Sigmoid colon (tissue), 7 donors: ENCODE measurements around the gene ARNT2. TPM values are rescaled to one million over a fixed set of nuclear protein-coding genes. Genes with fewer than 3 reads are reported as not detected.

ENCODE experiments used
- DNase-seq: peaks from one replicate; pipeline ENCODE4 v3.0.0-alpha.2; 2019
- H3K27ac ChIP-seq, 4 donors: fragments of 200-600 bp; sonication (generic); one replicate each; pipeline ENCODE4 v1.5.1; 2016 to 2019; ENCODE audit warnings: mild to moderate bottlenecking in 1 of 4
- H3K27me3 ChIP-seq, 3 donors: fragments of 200-600 bp; sonication (generic); one replicate each; pipeline ENCODE4 v1.5.1; 2019; ENCODE audit warnings: mild to moderate bottlenecking in 1 of 3
- H3K36me3 ChIP-seq, 4 donors: fragments of 200-600 bp; sonication (generic); one replicate each; pipeline ENCODE4 v1.5.1; 2016 to 2019
- H3K4me1 ChIP-seq, 4 donors: fragments of 200-600 bp; sonication (generic); one replicate each; pipeline ENCODE4 v1.5.1; 2017 to 2019
- H3K4me3 ChIP-seq, 4 donors: fragments of 200-600 bp; sonication (generic); one replicate each; pipeline ENCODE4 v1.5.1; 2017 to 2019; ENCODE audit warnings: mild to moderate bottlenecking in 2 of 4, moderate library complexity in 1 of 4
- H3K9me3 ChIP-seq, 4 donors: fragments of 200-600 bp in 3 of 4; sonication (generic) in 3 of 4; one replicate each; pipeline versions ENCODE4 v1.5.1 to v1.6.1; 2013 to 2019
- CTCF ChIP-seq, 4 experiments: fragments of 450-650 bp in 3 of 4; fragments of 200-600 bp in 1 of 4; IDR thresholded peaks; one replicate each; pipeline ENCODE4 v1.5.1; 2016 to 2019; ENCODE audit warnings: antibody characterized with exemption in 4 of 4, mild to moderate bottlenecking in 3 of 4, moderate library complexity in 2 of 4
- EP300 ChIP-seq, 4 donors: sonication (generic); formaldehyde crosslinking; IDR thresholded peaks; one replicate each; pipeline ENCODE4 v1.6.1; 2017; ENCODE audit warnings: antibody characterized with exemption in 4 of 4
- POLR2A ChIP-seq, 2 donors: fragments of 450-650 bp; IDR thresholded peaks; one replicate each; pipeline ENCODE4 v1.6.1; 2016; ENCODE audit warnings: antibody characterized with exemption in 2 of 2, mild to moderate bottlenecking in 2 of 2, moderate library complexity in 2 of 2
- POLR2AphosphoS5 ChIP-seq, 4 donors: sonication (generic); formaldehyde crosslinking; IDR thresholded peaks; one replicate each; pipeline ENCODE4 v1.6.1; 2017; ENCODE audit warnings: antibody characterized with exemption in 4 of 4
- WGBS, 2 donors: extraction: QIAGEN DNeasy Blood & Tissue Kit; methylation state at CpG; one replicate each; pipeline ENCODE4 v1.1.7; 2013; 5-methylcytosine and 5-hydroxymethylcytosine counted together
- intact Hi-C: fragments of 100-400 bp; cut with DNase I; formaldehyde crosslinking; loops from one replicate; pipeline ENCODE4 v1.15.1; 2023
- polyA plus RNA-seq, 3 donors: library from polyadenylated mRNA; stranded (reverse); fragments of 200-250 nt; gene quantifications; one replicate each; pipeline ENCODE4 v1.2.3, GENCODE V29; 2013
- total RNA-seq, 4 donors: library from RNA; depleted of rRNA; stranded (reverse); fragments of >200 nt; gene quantifications; one replicate each; pipeline ENCODE4 v1.1.0, GENCODE V29; 2016
- donor health status: healthy with polysubstance abuse.
- donor health status: Bipolar disorder and iron deficiency.
- donor health status: healthy.

ARNT2 gene
- total and polyA plus RNA-seq, 7 donors: 1.2 to 16.1 (median 4.3) TPM

- DNase-seq: peak; percentile 40
- H3K9me3 ChIP-seq: no peaks in the 10 kb centered on the region
- no peak overlapping the region for H3K4me3 ChIP-seq
- H3K27me3 ChIP-seq: no peaks in the 10 kb centered on the region
- 90% methylated on average over 5 of the region's 5 CpGs for WGBS, 2 donors
- H3K27ac ChIP-seq: no peak overlapping the region
- no peaks in the 10 kb centered on the region for H3K36me3 ChIP-seq
- H3K4me1 ChIP-seq: no peaks in the 10 kb centered on the region
- intact Hi-C loops: no loop called here
- TF ChIP-seq POLR2AphosphoS5 (IDR thresholded peaks at IDR 0.05) (no peak), EP300 (IDR thresholded peaks at IDR 0.05) (no peak), CTCF (IDR thresholded peaks at IDR 0.05) (no peak), POLR2A (IDR thresholded peaks at IDR 0.05) (no peak)
Observed at GRCh38 chr15:80429964-80430363, 25.8 kb downstream of the ARNT2 start.

- no peaks in the 10 kb centered on the region for H3K27me3 ChIP-seq
- H3K4me1 ChIP-seq: no peaks in the 10 kb centered on the region
- 82 to 88% methylated on average over 11 of the region's 11 CpGs for WGBS, 2 donors
- TF ChIP-seq POLR2A (IDR thresholded peaks at IDR 0.05) (no peak), POLR2AphosphoS5 (IDR thresholded peaks at IDR 0.05) (no peak), CTCF (IDR thresholded peaks at IDR 0.05) (no peak), EP300 (IDR thresholded peaks at IDR 0.05) (no peak)
- peak; percentile 27 for DNase-seq
- intact Hi-C loops: no loop called here
- no peak overlapping the region for H3K4me3 ChIP-seq
- no peaks in the 10 kb centered on the region for H3K36me3 ChIP-seq
- no peak overlapping the region for H3K27ac ChIP-seq
- no peaks in the 10 kb centered on the region for H3K9me3 ChIP-seq
Observed at GRCh38 chr15:80431635-80432344, 27.6 kb downstream of the ARNT2 start.

- H3K36me3 ChIP-seq: no peaks in the 10 kb centered on the region
- no peaks in the 10 kb centered on the region for H3K9me3 ChIP-seq
- H3K27me3 ChIP-seq: no peaks in the 10 kb centered on the region
- H3K4me3 ChIP-seq: no peak overlapping the region
- H3K4me1 ChIP-seq: no peaks in the 10 kb centered on the region
- DNase-seq: no peak
- no peak overlapping the region for H3K27ac ChIP-seq
- intact Hi-C loops: no loop called here
- 85 to 87% methylated on average over 2 of the region's 2 CpGs for WGBS, 2 donors
- TF ChIP-seq POLR2A (IDR thresholded peaks at IDR 0.05): no peak
- TF ChIP-seq EP300 (IDR thresholded peaks at IDR 0.05): no peak
- TF ChIP-seq CTCF (IDR thresholded peaks at IDR 0.05): no peak
- no peak for TF ChIP-seq POLR2AphosphoS5 (IDR thresholded peaks at IDR 0.05)
Observed at GRCh38 chr15:80432345-80432702, 28.1 kb downstream of the ARNT2 start.

GRCh38 chr15:80433836-80434235 is 29.7 kb downstream of the ARNT2 start:
- no peak for TF ChIP-seq EP300 (IDR thresholded peaks at IDR 0.05)
- no peak for TF ChIP-seq POLR2AphosphoS5 (IDR thresholded peaks at IDR 0.05)
- no peak for TF ChIP-seq CTCF (IDR thresholded peaks at IDR 0.05)
- TF ChIP-seq POLR2A (IDR thresholded peaks at IDR 0.05): no peak
- no peaks in the 10 kb centered on the region for H3K36me3 ChIP-seq
- no peaks in the 10 kb centered on the region for H3K9me3 ChIP-seq
- DNase-seq: no peak
- H3K4me3 ChIP-seq: no peak overlapping the region
- H3K27ac ChIP-seq: no peak overlapping the region
- H3K4me1 ChIP-seq: no peaks in the 10 kb centered on the region
- intact Hi-C loops: no loop called here
- WGBS, 2 donors: 90 to 94% methylated on average over 5 of the region's 5 CpGs
- no peaks in the 10 kb centered on the region for H3K27me3 ChIP-seq
